HG02884 (cell line): Measurements from ENCODE around the gene ATP2C1.
"Not testable (repeated sequence)": the region's sequence is repeated elsewhere in the genome, so short reads cannot be mapped to it uniquely, and the experiment has no call there.

Experiments used
- ATAC-seq: cut with Tn5 transposase; IDR thresholded peaks from one replicate; pipeline ENCODE4 v1.9.1; 2021; ENCODE audit warnings: mild to moderate bottlenecking, moderate library complexity; ENCODE audit not compliant: unreplicated experiment

Gene ATP2C1

GRCh38 chr3:131036200-131036816 lies 142.4 kb downstream of the ATP2C1 start:
- ATAC-seq = no peak

DNA sequence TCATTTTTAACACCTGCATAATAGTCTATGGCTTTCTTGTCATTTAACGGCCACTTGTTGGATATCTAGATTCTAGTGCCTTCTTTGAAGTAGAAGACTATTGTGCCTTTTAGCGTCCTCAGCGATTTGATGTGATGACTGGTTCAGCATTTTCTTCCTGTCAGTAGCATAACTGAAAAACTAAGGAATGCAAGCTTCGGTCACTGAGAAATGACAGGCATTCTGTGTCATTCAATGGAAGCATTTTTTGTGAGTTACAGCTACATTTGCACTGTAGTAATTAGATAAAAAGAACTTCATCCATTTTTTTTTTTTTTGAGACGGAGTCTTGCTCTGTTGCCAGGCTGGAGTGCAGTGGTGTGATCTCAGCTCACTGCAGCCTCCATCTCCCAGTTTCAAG lies 143.1 kb downstream of the ATP2C1 start:
- no peak for ATAC-seq

DNA sequence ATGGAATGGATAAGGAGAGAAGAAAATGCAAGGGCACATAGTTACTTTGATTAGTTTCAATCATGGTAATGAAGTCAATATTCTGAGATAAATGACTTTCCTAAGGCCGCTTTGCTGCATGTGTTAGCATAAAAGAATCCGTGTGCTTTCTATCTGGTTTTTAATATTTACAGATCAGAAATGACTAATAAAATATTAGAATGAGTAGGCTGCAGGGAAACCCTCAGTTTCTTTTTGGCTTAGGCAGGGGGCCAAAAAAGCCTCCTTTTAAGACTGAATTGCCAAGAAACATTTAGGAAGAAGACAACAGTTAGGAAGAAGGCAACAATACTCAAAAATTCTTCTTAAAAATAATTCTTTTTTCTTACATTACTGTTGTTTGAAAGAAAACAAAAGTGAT lies 144.4 kb downstream of the ATP2C1 start:
- ATAC-seq = no peak

DNA sequence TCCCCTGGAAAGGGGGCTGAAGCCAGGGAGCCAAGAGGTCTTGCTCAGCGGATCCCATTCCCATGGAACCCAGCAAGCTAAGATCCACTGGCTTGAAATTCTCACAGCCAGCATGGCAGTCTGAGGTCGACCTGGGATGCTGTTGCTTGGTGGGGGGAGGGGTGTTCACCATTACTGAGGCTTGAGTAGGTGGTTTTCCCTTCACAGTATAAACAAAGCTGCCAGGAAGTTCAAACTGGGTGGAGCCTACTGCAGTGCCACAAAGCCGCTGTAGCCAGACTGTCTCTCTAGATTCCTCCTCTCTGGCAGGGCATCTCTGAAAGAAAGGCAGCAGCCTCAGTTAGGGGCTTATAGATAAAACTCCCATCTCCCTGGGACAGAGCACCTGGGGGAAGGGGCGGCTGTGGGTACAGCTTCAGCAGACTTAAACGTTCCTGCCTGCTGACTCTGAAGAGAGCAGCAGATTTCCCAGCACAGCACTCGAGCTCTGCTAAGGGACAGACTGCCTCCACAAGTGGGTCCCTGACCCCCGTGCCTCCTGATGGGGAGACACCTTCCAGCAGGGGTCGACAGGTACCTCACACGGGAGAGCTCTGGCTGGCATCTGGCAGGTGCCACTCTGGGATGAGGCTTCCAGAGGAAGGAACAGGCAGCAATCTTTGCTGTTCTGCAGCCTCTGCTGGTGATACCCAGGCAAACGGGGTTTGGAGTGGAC lies 148.5 kb downstream of the ATP2C1 start:
- not testable (repeated sequence) for ATAC-seq

DNA sequence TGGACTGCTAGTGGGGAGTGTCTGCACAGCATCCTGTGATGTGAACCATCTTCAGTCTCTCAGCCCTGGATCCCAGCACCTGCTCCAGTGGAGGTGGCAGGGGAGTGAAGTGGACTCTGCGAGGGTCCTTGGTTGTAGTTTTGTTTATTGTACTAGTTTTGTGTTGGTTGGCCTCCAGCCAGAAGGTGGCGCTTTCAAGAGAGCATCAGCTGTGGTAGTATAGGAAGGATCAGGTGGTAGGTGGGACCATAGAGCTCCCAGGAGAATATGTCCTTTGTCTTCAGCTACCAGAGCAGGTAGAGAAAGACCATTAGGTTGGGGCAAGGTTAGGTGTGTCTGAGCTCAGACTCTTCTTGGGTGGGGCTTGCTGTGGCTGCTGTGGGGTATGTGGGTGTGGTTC lies 153.7 kb downstream of the ATP2C1 start:
- ATAC-seq = no peak

- no peak for ATAC-seq
These were observed 154.1 kb downstream of the ATP2C1 start for GRCh38 chr3:131048030-131048429.

- no peak for ATAC-seq
These were observed 156.1 kb downstream of the ATP2C1 start for GRCh38 chr3:131050001-131050400.

GRCh38 chr3:131053043-131053859 lies 159.4 kb downstream of the ATP2C1 start:
- no peak for ATAC-seq
